Bronchial epithelial cell (primary cell): ENCODE measurements around the gene SH3TC2. TPM values are rescaled to one million over a fixed set of nuclear protein-coding genes. Genes with fewer than 3 reads are reported as not detected.

Experiments
- DNase-seq: peaks from one replicate; pipeline ENCODE4 v3.0.0-alpha.2; 2010; ENCODE audit warnings: low read depth
- FAIRE-seq: peaks from 2 replicates; lab custom pipeline; 2011; peaks lifted over from hg19 to GRCh38; lab: Jason Lieb, UNC
- H3K27me3 ChIP-seq: 2 replicates; pipeline ENCODE4 v1.5.1; 2011; ENCODE audit warnings: low read length; ENCODE audit not compliant: control insufficient read depth, insufficient read depth
- H3K36me3 ChIP-seq: 2 replicates; pipeline ENCODE4 v1.5.1; 2011; ENCODE audit warnings: low read length; ENCODE audit not compliant: control insufficient read depth, insufficient read depth
- H3K4me3 ChIP-seq: 2 replicates; pipeline ENCODE4 v1.5.1; 2011; ENCODE audit warnings: mild to moderate bottlenecking, low read depth, low read length, control low read depth
- CTCF ChIP-seq: IDR thresholded peaks from 2 replicates; pipeline ENCODE4 v1.5.1; 2011; ENCODE audit warnings: mild to moderate bottlenecking, moderate library complexity, low read length, control low read depth, inconsistent platforms; ENCODE audit not compliant: insufficient read depth, severe bottlenecking
- total RNA-seq: library from RNA; depleted of rRNA; stranded (reverse); fragments of >200 nt; gene quantifications from 2 replicates; pipeline ENCODE4 v1.2.1, GENCODE V29; 2014

SH3TC2 gene
- total RNA-seq, 1 donor from 2014 or later = 4.7 TPM

DNA sequence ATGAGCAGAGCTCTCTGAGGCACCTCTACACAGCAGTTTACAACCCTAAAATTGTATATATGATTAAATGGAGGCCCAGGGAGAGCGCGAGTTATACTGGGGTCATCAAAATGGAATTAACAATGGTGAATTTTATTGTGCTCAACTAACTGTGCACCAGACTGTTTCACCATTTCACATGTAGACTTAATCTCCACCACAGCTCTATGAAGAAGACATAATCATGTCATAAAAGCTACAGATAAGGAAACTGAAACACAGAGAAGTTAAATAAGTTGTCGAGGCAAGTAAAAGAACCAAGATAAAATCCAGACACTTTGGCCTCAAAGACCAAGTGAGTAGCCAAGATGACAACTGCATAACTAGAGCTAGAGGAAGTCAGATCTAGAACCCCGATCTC lies 1.5 kb downstream of the SH3TC2 start:
- Histone ChIP-seq H3K36me3 (no peaks in the 10 kb centered on the region), H3K4me3 (no peak overlapping the region), H3K27me3 (no peaks in the 10 kb centered on the region)
- no peak for DNase-seq
- TF ChIP-seq CTCF = no peak
- FAIRE-seq = no peak

DNA sequence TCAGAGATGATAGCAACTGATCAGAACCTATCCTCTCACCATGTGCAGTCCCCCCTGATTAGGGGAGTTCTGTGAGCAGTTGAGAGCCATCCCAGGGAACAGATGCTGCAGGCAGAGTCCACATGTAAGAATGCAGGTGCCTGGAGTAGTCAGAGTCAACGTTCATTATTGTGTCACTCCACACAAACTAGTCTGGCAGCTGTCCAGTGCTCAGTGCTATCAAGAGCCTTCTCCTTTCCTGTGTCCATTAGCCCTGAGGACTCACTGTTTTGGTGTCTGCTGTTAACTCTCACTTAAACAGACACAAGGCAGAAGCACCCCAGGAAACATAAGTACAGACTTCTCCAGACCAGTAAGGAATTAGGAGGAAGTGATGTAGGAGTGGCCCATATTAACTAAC lies 2.5 kb downstream of the SH3TC2 start:
- Histone ChIP-seq H3K27me3 (no peaks in the 10 kb centered on the region), H3K36me3 (no peaks in the 10 kb centered on the region), H3K4me3 (no peak overlapping the region)
- no peak for TF ChIP-seq CTCF
- FAIRE-seq (no peak), DNase-seq (peak; percentile 63)

DNA sequence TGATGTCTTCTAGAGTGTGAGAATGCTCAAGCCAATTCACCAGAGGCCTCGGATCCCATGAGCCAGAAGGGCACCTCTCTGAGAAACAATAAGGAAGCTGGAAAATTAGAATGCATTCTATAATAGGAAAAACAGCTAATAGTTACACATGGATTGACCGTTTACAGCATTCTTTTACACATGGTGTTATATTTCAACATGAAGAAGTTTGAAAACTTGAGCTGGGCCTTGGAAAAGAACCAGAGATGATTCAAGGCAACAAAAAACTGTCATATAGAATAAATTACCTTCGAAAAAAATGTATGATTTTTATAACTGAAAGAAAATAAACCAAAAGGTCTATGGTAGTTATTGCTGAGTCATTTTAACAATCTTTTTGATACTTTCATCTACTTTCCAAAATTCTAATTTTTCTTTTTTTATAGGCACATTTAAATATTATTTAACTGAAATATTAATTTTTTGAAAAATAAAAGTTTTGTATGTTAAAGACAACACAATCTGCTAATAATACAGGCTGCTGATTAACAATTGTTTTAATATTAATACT lies 6.2 kb downstream of the SH3TC2 start:
- Histone ChIP-seq H3K36me3 (no peaks in the 10 kb centered on the region), H3K4me3 (no peak overlapping the region), H3K27me3 (no peaks in the 10 kb centered on the region)
- no peak for TF ChIP-seq CTCF
- no peak for DNase-seq
- FAIRE-seq = no peak

- no peaks in the 10 kb centered on the region for H3K27me3 ChIP-seq
- H3K36me3 ChIP-seq = no peaks in the 10 kb centered on the region
- FAIRE-seq (no peak), DNase-seq (no peak)
- TF ChIP-seq CTCF = no peak
- no peak overlapping the region for H3K4me3 ChIP-seq
Measured at GRCh38 chr5:149054416-149054815, 8.4 kb downstream of the SH3TC2 start.

DNA sequence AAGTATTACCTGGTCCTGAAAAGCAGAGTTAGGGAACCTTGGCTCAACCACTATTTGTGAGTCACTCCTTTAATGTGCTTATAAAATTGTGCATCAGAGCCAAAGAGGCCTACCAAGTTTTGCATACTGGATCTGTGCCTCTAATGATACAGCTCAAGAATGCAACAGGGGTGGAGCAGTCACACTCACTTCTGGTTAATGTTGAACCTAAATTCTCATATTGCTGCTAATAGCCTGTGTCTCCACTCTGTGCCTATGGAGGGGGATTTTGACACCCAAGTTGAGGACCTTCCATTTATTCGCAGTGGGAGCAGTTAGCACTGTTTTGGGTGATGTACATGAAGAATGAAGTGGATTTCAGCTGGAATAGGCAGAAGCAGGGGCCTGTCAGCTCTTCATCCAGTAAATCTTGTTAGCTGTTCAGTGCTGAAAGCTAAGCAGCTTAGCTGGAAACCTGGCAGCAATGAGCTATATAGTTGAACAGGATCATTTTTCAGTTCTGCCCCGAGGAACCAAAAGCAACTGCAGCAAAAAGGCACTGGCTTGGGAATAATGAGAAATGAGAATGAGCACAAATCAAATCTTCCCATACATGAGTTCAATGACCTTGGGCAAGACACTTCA lies 9.7 kb downstream of the SH3TC2 start:
- Histone ChIP-seq H3K27me3 (no peaks in the 10 kb centered on the region), H3K4me3 (no peak overlapping the region), H3K36me3 (no peaks in the 10 kb centered on the region)
- DNase-seq = peak; percentile 38
- FAIRE-seq = no peak
- no peak for TF ChIP-seq CTCF

DNA sequence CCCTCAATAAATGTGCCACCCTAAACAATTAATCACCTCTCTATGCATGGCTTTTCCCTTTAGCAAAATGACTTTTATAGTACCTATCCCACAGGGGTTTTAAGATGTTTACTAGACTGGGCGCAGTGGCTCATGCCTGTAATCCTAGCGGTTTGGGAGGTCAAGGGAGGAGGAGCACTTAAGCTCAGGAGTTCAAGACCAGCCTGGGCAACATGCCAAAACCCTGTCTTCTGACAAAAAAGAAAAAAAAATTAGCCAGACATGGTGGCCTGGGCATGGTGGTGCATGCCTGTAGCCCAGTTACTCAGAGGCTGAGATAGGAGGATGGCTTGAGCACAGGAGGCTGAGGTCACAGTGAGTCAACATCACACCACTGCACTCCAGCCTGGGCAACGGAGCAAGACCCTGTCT lies 13.5 kb downstream of the SH3TC2 start:
- Histone ChIP-seq H3K36me3 (no peaks in the 10 kb centered on the region), H3K27me3 (no peaks in the 10 kb centered on the region), H3K4me3 (no peak overlapping the region)
- FAIRE-seq (no peak), DNase-seq (peak; percentile 39)
- no peak for TF ChIP-seq CTCF
